ENCODE data around the gene PHACTR1. TPM values are rescaled to one million over a fixed set of nuclear protein-coding genes. Genes with fewer than 3 reads are reported as not detected.

PHACTR1 gene
- total and polyA plus RNA-seq, 2 donors: 3.1 to 6.3 TPM

- 96% methylated on average over 8 of the region's 8 CpGs for WGBS
- H3K27me3 ChIP-seq (ENCODE audit: control insufficient read depth in 2 of 2, insufficient read depth in 1 of 2, low read length in 1 of 2): no peaks in the 10 kb centered on the region
- H3K4me3 ChIP-seq (ENCODE audit: low read length in 2 of 2): no peak overlapping the region
- no peaks in the 10 kb centered on the region for H3K36me3 ChIP-seq (ENCODE audit: control insufficient read depth in 2 of 2, insufficient read depth in 2 of 2, low read length in 1 of 2)
- no peaks in the 10 kb centered on the region for H3K9me3 ChIP-seq (ENCODE audit: control insufficient read depth in 2 of 2, insufficient read depth in 1 of 2, low read length in 1 of 2)
- no peak overlapping the region for H3K27ac ChIP-seq (ENCODE audit: low read depth in 1 of 2, low read length in 1 of 2)
- peaks cover 0 to 18% of the 10 kb centered on the region in 2 donors for H3K4me1 ChIP-seq (ENCODE audit: control insufficient read depth in 2 of 2, insufficient read depth in 2 of 2, low read length in 2 of 2)
- DNase-seq (ENCODE audit: low read depth in 6 of 9, low spot score in 9 of 9): no peak
Measured at GRCh38 chr6:12823847-12824246, 107.3 kb downstream of the PHACTR1 start.

GRCh38 chr6:12826584-12826983 is 110.0 kb downstream of the PHACTR1 start:
- WGBS: 94% methylated on average over 2 of the region's 2 CpGs
- Histone ChIP-seq H3K9me3 (ENCODE audit: control insufficient read depth in 2 of 2, insufficient read depth in 1 of 2, low read length in 1 of 2) (no peaks in the 10 kb centered on the region), H3K27ac (ENCODE audit: low read depth in 1 of 2, low read length in 1 of 2) (no peak overlapping the region), H3K27me3 (ENCODE audit: control insufficient read depth in 2 of 2, insufficient read depth in 1 of 2, low read length in 1 of 2) (no peaks in the 10 kb centered on the region), H3K4me3 (ENCODE audit: low read length in 2 of 2) (no peak overlapping the region), H3K4me1 (ENCODE audit: control insufficient read depth in 2 of 2, insufficient read depth in 2 of 2, low read length in 2 of 2) (peaks cover 0 to 10% of the 10 kb centered on the region in 2 donors), H3K36me3 (ENCODE audit: control insufficient read depth in 2 of 2, insufficient read depth in 2 of 2, low read length in 1 of 2) (no peaks in the 10 kb centered on the region)
- DNase-seq (ENCODE audit: low read depth in 6 of 9, low spot score in 9 of 9): no peak

GRCh38 chr6:12827921-12828320 is 111.4 kb downstream of the PHACTR1 start:
- no peak for DNase-seq (ENCODE audit: low read depth in 6 of 9, low spot score in 9 of 9)
- Histone ChIP-seq H3K36me3 (ENCODE audit: control insufficient read depth in 2 of 2, insufficient read depth in 2 of 2, low read length in 1 of 2) (no peaks in the 10 kb centered on the region), H3K27ac (ENCODE audit: low read depth in 1 of 2, low read length in 1 of 2) (no peak overlapping the region), H3K9me3 (ENCODE audit: control insufficient read depth in 2 of 2, insufficient read depth in 1 of 2, low read length in 1 of 2) (no peaks in the 10 kb centered on the region), H3K4me3 (ENCODE audit: low read length in 2 of 2) (no peak overlapping the region), H3K4me1 (ENCODE audit: control insufficient read depth in 2 of 2, insufficient read depth in 2 of 2, low read length in 2 of 2) (no peaks in the 10 kb centered on the region), H3K27me3 (ENCODE audit: control insufficient read depth in 2 of 2, insufficient read depth in 1 of 2, low read length in 1 of 2) (no peaks in the 10 kb centered on the region)
- WGBS: 97% methylated on average over 2 of the region's 2 CpGs

- no peak overlapping the region for H3K4me3 ChIP-seq (ENCODE audit: low read length in 2 of 2)
- WGBS: 60% methylated on average over 4 of the region's 4 CpGs
- H3K36me3 ChIP-seq (ENCODE audit: control insufficient read depth in 2 of 2, insufficient read depth in 2 of 2, low read length in 1 of 2): no peaks in the 10 kb centered on the region
- H3K27me3 ChIP-seq (ENCODE audit: control insufficient read depth in 2 of 2, insufficient read depth in 1 of 2, low read length in 1 of 2): no peaks in the 10 kb centered on the region
- H3K27ac ChIP-seq (ENCODE audit: low read depth in 1 of 2, low read length in 1 of 2): no peak overlapping the region
- H3K9me3 ChIP-seq (ENCODE audit: control insufficient read depth in 2 of 2, insufficient read depth in 1 of 2, low read length in 1 of 2): no peaks in the 10 kb centered on the region
- peak in 1 of 9 donors; percentile 46 for DNase-seq (ENCODE audit: low read depth in 6 of 9, low spot score in 9 of 9)
- H3K4me1 ChIP-seq (ENCODE audit: control insufficient read depth in 2 of 2, insufficient read depth in 2 of 2, low read length in 2 of 2): no peaks in the 10 kb centered on the region
Measured at GRCh38 chr6:12832226-12832735, 115.7 kb downstream of the PHACTR1 start.

GRCh38 chr6:12836009-12836408 is 119.4 kb downstream of the PHACTR1 start:
- Histone ChIP-seq H3K9me3 (ENCODE audit: control insufficient read depth in 2 of 2, insufficient read depth in 1 of 2, low read length in 1 of 2) (peaks cover 0 to 4% of the 10 kb centered on the region in 2 donors), H3K27me3 (ENCODE audit: control insufficient read depth in 2 of 2, insufficient read depth in 1 of 2, low read length in 1 of 2) (no peaks in the 10 kb centered on the region), H3K4me1 (ENCODE audit: control insufficient read depth in 2 of 2, insufficient read depth in 2 of 2, low read length in 2 of 2) (no peaks in the 10 kb centered on the region), H3K27ac (ENCODE audit: low read depth in 1 of 2, low read length in 1 of 2) (no peak overlapping the region), H3K4me3 (ENCODE audit: low read length in 2 of 2) (no peak overlapping the region), H3K36me3 (ENCODE audit: control insufficient read depth in 2 of 2, insufficient read depth in 2 of 2, low read length in 1 of 2) (no peaks in the 10 kb centered on the region)
- DNase-seq (ENCODE audit: low read depth in 6 of 9, low spot score in 9 of 9): no peak
- 85% methylated on average over 2 of the region's 2 CpGs for WGBS

GRCh38 chr6:12841619-12842018 is 125.1 kb downstream of the PHACTR1 start:
- Histone ChIP-seq H3K27ac (ENCODE audit: low read depth in 1 of 2, low read length in 1 of 2) (no peak overlapping the region), H3K36me3 (ENCODE audit: control insufficient read depth in 2 of 2, insufficient read depth in 2 of 2, low read length in 1 of 2) (no peaks in the 10 kb centered on the region), H3K9me3 (ENCODE audit: control insufficient read depth in 2 of 2, insufficient read depth in 1 of 2, low read length in 1 of 2) (peaks cover 0 to 4% of the 10 kb centered on the region in 2 donors), H3K4me3 (ENCODE audit: low read length in 2 of 2) (no peak overlapping the region), H3K4me1 (ENCODE audit: control insufficient read depth in 2 of 2, insufficient read depth in 2 of 2, low read length in 2 of 2) (no peaks in the 10 kb centered on the region), H3K27me3 (ENCODE audit: control insufficient read depth in 2 of 2, insufficient read depth in 1 of 2, low read length in 1 of 2) (no peaks in the 10 kb centered on the region)
- DNase-seq (ENCODE audit: low read depth in 6 of 9, low spot score in 9 of 9): no peak
- 98% methylated on average over 1 of the region's 1 CpG for WGBS

GRCh38 chr6:12842114-12842513 is 125.5 kb downstream of the PHACTR1 start:
- Histone ChIP-seq H3K27me3 (ENCODE audit: control insufficient read depth in 2 of 2, insufficient read depth in 1 of 2, low read length in 1 of 2) (no peaks in the 10 kb centered on the region), H3K4me1 (ENCODE audit: control insufficient read depth in 2 of 2, insufficient read depth in 2 of 2, low read length in 2 of 2) (no peaks in the 10 kb centered on the region), H3K9me3 (ENCODE audit: control insufficient read depth in 2 of 2, insufficient read depth in 1 of 2, low read length in 1 of 2) (peaks cover 0 to 4% of the 10 kb centered on the region in 2 donors), H3K27ac (ENCODE audit: low read depth in 1 of 2, low read length in 1 of 2) (no peak overlapping the region), H3K36me3 (ENCODE audit: control insufficient read depth in 2 of 2, insufficient read depth in 2 of 2, low read length in 1 of 2) (no peaks in the 10 kb centered on the region), H3K4me3 (ENCODE audit: low read length in 2 of 2) (no peak overlapping the region)
- no peak for DNase-seq (ENCODE audit: low read depth in 6 of 9, low spot score in 9 of 9)

GRCh38 chr6:12842658-12843057 is 126.1 kb downstream of the PHACTR1 start:
- Histone ChIP-seq H3K9me3 (ENCODE audit: control insufficient read depth in 2 of 2, insufficient read depth in 1 of 2, low read length in 1 of 2) (peaks cover 0 to 4% of the 10 kb centered on the region in 2 donors), H3K27me3 (ENCODE audit: control insufficient read depth in 2 of 2, insufficient read depth in 1 of 2, low read length in 1 of 2) (no peaks in the 10 kb centered on the region), H3K27ac (ENCODE audit: low read depth in 1 of 2, low read length in 1 of 2) (no peak overlapping the region), H3K4me3 (ENCODE audit: low read length in 2 of 2) (no peak overlapping the region), H3K36me3 (ENCODE audit: control insufficient read depth in 2 of 2, insufficient read depth in 2 of 2, low read length in 1 of 2) (no peaks in the 10 kb centered on the region), H3K4me1 (ENCODE audit: control insufficient read depth in 2 of 2, insufficient read depth in 2 of 2, low read length in 2 of 2) (no peaks in the 10 kb centered on the region)
- WGBS: 95% methylated on average over 2 of the region's 2 CpGs
- DNase-seq (ENCODE audit: low read depth in 6 of 9, low spot score in 9 of 9): no peak

GRCh38 chr6:12844284-12845223 is 128.0 kb downstream of the PHACTR1 start:
- no peaks in the 10 kb centered on the region for H3K36me3 ChIP-seq (ENCODE audit: control insufficient read depth in 2 of 2, insufficient read depth in 2 of 2, low read length in 1 of 2)
- no peaks in the 10 kb centered on the region for H3K4me1 ChIP-seq (ENCODE audit: control insufficient read depth in 2 of 2, insufficient read depth in 2 of 2, low read length in 2 of 2)
- WGBS: 86% methylated on average over 11 of the region's 11 CpGs
- no peak overlapping the region for H3K4me3 ChIP-seq (ENCODE audit: low read length in 2 of 2)
- no peaks in the 10 kb centered on the region for H3K9me3 ChIP-seq (ENCODE audit: control insufficient read depth in 2 of 2, insufficient read depth in 1 of 2, low read length in 1 of 2)
- DNase-seq (ENCODE audit: low read depth in 6 of 9, low spot score in 9 of 9): peak in 4 of 9 donors; percentile 3 to 40 (median 21)
- no peak overlapping the region for H3K27ac ChIP-seq (ENCODE audit: low read depth in 1 of 2, low read length in 1 of 2)
- H3K27me3 ChIP-seq (ENCODE audit: control insufficient read depth in 2 of 2, insufficient read depth in 1 of 2, low read length in 1 of 2): peaks cover 0 to 2% of the 10 kb centered on the region in 2 donors

Measured in thymus (tissue), 11 donors.